ENCODE measurements around the gene HNRNPA1.

GRCh38 chr12:54300225-54300731 is 19.8 kb downstream of the HNRNPA1 start:
- TF ChIP-seq POLR2A (IDR thresholded peaks at IDR 0.05; ENCODE audit: low read length) (no peak), GATA1 (IDR thresholded peaks at IDR 0.05; ENCODE audit: low read depth, low read length) (no peak)
